Adrenal gland (tissue), 5 donors: ENCODE results near the gene KRTAP4-4.
"Not testable (repeated sequence)": the region's sequence is repeated elsewhere in the genome, so short reads cannot be mapped to it uniquely, and the experiment has no call there.

Source experiments
- POLR2A ChIP-seq, 2 donors: fragments of 450-650 bp; IDR thresholded peaks; one replicate each; pipeline ENCODE4 v1.6.1; 2017; ENCODE audit warnings: antibody characterized with exemption in 2 of 2, mild to moderate bottlenecking in 2 of 2, moderate library complexity in 1 of 2
- TF ChIP-seq, protein P1 (sequence below), 6 experiments: fragments of 450-650 bp in 4 of 6; fragments of 200-600 bp in 2 of 6; sonication (generic) in 1 of 6; IDR thresholded peaks; 1 replicate in 5 of 6; 2 replicates in 1 of 6; pipeline versions ENCODE4 v1.5.1 to v1.8.0; 2016 to 2021; ENCODE audit warnings: antibody characterized with exemption in 6 of 6, mild to moderate bottlenecking in 2 of 6, moderate library complexity in 1 of 6
- donor health status: DM: no; HTN: no; CAD: no.

DNA sequence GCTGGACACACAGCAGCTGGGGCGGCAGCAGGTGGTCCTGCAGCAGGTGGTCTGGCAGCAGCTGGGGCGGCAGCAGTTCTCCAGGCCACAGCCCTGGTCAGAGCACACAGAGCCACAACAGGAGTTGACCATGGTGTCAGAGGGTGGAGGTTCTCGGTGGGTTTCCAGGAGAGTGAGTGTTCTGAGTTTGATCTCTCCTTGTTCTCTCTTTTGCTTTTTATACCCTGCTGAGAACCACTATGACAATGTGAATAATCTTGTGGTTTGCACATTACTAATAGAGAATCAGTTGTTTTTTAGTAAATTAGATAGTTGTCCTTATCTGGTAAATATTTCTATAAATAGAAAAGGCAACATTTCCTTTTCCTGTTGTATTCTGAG, 36.6 kb downstream of the KRTAP4-4 start, which contains the start of gene KRTAP4-12:
- TF ChIP-seq, protein P1, sequence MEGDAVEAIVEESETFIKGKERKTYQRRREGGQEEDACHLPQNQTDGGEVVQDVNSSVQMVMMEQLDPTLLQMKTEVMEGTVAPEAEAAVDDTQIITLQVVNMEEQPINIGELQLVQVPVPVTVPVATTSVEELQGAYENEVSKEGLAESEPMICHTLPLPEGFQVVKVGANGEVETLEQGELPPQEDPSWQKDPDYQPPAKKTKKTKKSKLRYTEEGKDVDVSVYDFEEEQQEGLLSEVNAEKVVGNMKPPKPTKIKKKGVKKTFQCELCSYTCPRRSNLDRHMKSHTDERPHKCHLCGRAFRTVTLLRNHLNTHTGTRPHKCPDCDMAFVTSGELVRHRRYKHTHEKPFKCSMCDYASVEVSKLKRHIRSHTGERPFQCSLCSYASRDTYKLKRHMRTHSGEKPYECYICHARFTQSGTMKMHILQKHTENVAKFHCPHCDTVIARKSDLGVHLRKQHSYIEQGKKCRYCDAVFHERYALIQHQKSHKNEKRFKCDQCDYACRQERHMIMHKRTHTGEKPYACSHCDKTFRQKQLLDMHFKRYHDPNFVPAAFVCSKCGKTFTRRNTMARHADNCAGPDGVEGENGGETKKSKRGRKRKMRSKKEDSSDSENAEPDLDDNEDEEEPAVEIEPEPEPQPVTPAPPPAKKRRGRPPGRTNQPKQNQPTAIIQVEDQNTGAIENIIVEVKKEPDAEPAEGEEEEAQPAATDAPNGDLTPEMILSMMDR (IDR thresholded peaks at IDR 0.05), result not testable (repeated sequence)
- TF ChIP-seq POLR2A (IDR thresholded peaks at IDR 0.05), result not testable (repeated sequence)
